ENCODE data around the gene NOS2. TPM values are rescaled to one million over a fixed set of nuclear protein-coding genes. Genes with fewer than 3 reads are reported as not detected.
"Not testable (repeated sequence)": the region's sequence is repeated elsewhere in the genome, so short reads cannot be mapped to it uniquely, and the experiment has no call there.

Gene NOS2
- polyA plus RNA-seq, 3 donors from 2014 or later = not detected

DNA sequence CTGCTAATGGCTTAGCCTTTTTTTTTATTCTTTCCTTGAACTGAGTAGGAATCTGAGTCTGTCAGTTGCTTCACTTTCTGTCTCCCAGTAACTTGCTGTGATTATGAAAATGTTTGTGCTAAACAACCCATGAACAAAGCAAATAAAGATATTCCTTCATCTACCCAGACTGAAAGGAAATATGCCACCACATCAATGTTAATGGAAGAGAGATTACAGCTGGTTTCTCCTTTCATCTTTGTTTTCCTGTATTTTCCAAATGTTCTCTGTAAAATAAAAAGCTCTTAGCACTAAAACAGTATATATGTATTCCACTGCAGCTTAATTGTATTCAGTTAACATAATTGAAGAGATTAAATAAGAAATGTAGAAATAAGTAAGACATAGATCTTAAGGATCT lies 67.6 kb downstream of the NOS2 start:
- not testable (repeated sequence) for DNase-seq, H3K4me1 Mint-ChIP-seq, H3K9me3 Mint-ChIP-seq, H3K4me3 Mint-ChIP-seq, H3K36me3 Mint-ChIP-seq, H3K27ac Mint-ChIP-seq
- peaks cover 0 to 13% (median 0%) of the 10 kb centered on the region in 3 donors for H3K27me3 Mint-ChIP-seq (ENCODE audit: low read depth in 3 of 3)

DNA sequence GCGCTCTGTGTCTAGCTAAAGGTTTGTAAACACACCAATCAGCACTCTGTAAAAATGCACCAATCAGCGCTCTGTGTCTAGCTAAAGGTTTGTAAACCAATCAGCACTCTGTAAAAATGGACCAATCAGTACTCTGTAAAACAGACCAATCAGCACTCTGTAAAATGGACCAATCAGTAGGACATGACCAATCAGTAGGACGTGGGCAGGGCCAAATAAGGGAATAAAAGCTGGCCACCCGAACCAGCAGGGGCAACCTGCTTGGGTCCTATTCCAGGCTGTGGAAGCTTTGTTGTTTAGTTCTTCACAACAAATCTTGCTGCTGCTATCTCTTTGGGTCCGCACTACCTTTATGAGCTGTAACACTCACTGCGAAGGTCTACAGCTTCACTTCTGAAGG lies 74.3 kb downstream of the NOS2 start:
- H3K9me3 Mint-ChIP-seq; H3K27me3 Mint-ChIP-seq (ENCODE audit: low read depth in 3 of 3); H3K36me3 Mint-ChIP-seq; H3K4me1 Mint-ChIP-seq; H3K27ac Mint-ChIP-seq; H3K4me3 Mint-ChIP-seq; DNase-seq: not testable (repeated sequence)

DNA sequence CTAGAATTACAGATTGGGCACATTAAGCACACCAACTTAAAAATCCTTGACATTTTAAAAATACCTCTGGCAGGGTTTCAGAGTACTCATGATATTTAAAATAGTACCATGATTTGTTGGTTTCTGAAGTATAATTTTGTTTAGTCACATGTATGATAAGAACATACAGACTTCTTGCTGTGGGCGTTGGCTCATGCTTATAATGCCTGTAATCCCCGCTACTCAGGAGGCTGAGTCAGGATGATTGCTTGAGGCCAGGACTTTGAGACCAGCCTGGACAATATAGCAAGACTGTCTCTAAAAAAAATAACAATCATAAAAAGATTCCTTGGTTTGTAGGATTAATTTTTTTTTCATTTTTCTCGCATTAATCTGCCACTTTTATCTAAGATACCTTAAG lies 78.5 kb downstream of the NOS2 start:
- DNase-seq = no peak
- no peaks in the 10 kb centered on the region for H3K4me1 Mint-ChIP-seq
- peaks cover 0 to 8% (median 8%) of the 10 kb centered on the region in 3 donors for H3K27me3 Mint-ChIP-seq (ENCODE audit: low read depth in 3 of 3)
- H3K27ac Mint-ChIP-seq = no peak overlapping the region
- no peaks in the 10 kb centered on the region for H3K36me3 Mint-ChIP-seq
- H3K9me3 Mint-ChIP-seq = peaks cover 0 to 2% (median 0%) of the 10 kb centered on the region in 6 donors
- H3K4me3 Mint-ChIP-seq = no peak overlapping the region

Other genes starting within 250 kb of the NOS2 start
- 10 to 100 TPM; 32.8 to 46.5 (median 36.2) TPM for gene LGALS9, start 169.3 kb downstream of the NOS2 start, polyA plus RNA-seq
- gene LYRM9, start 92.8 kb upstream of the NOS2 start, polyA plus RNA-seq = 10 to 100 TPM in 2 of 3 donors, 1 to 10 TPM in 1; 9.2 to 11.1 (median 10.3) TPM
- gene NLK, start 242.1 kb upstream of the NOS2 start, polyA plus RNA-seq = 1 to 10 TPM in 2 of 3 donors, under 1 TPM in 1; 0.06 to 2.8 (median 2.3) TPM

Data from immature natural killer cell (primary cell).